ENCODE data around the gene MVB12B.

Gene MVB12B

GRCh38 chr9:126375386-126375785, 48.8 kb downstream of the MVB12B start:
- H3K9ac ChIP-seq (ENCODE audit: low read length), result no peak overlapping the region
- no peaks in the 10 kb centered on the region for H3K36me3 ChIP-seq (ENCODE audit: control insufficient read depth, insufficient read depth, low read length)
- H3K9me3 ChIP-seq (ENCODE audit: control insufficient read depth, low read length), result no peaks in the 10 kb centered on the region
- no peak overlapping the region for H3K4me3 ChIP-seq (ENCODE audit: low read length)
- H3K27me3 ChIP-seq (ENCODE audit: control insufficient read depth, insufficient read depth, low read length), result no peaks in the 10 kb centered on the region
- H3K4me1 ChIP-seq (ENCODE audit: control insufficient read depth, insufficient read depth, low read length), result no peaks in the 10 kb centered on the region

- H3K36me3 ChIP-seq (ENCODE audit: control insufficient read depth, insufficient read depth, low read length), result no peaks in the 10 kb centered on the region
- no peaks in the 10 kb centered on the region for H3K9me3 ChIP-seq (ENCODE audit: control insufficient read depth, low read length)
- H3K4me3 ChIP-seq (ENCODE audit: low read length), result no peak overlapping the region
- no peaks in the 10 kb centered on the region for H3K4me1 ChIP-seq (ENCODE audit: control insufficient read depth, insufficient read depth, low read length)
- H3K9ac ChIP-seq (ENCODE audit: low read length), result no peak overlapping the region
- no peaks in the 10 kb centered on the region for H3K27me3 ChIP-seq (ENCODE audit: control insufficient read depth, insufficient read depth, low read length)
Measured at GRCh38 chr9:126376311-126377175, 49.9 kb downstream of the MVB12B start.

GRCh38 chr9:126377176-126377509, 50.5 kb downstream of the MVB12B start:
- Histone ChIP-seq H3K27me3 (ENCODE audit: control insufficient read depth, insufficient read depth, low read length) (no peaks in the 10 kb centered on the region), H3K9me3 (ENCODE audit: control insufficient read depth, low read length) (no peaks in the 10 kb centered on the region), H3K9ac (ENCODE audit: low read length) (no peak overlapping the region), H3K4me1 (ENCODE audit: control insufficient read depth, insufficient read depth, low read length) (no peaks in the 10 kb centered on the region), H3K4me3 (ENCODE audit: low read length) (no peak overlapping the region), H3K36me3 (ENCODE audit: control insufficient read depth, insufficient read depth, low read length) (no peaks in the 10 kb centered on the region)

- Histone ChIP-seq H3K9me3 (ENCODE audit: control insufficient read depth, low read length) (no peaks in the 10 kb centered on the region), H3K27me3 (ENCODE audit: control insufficient read depth, insufficient read depth, low read length) (no peaks in the 10 kb centered on the region), H3K9ac (ENCODE audit: low read length) (no peak overlapping the region), H3K4me1 (ENCODE audit: control insufficient read depth, insufficient read depth, low read length) (no peaks in the 10 kb centered on the region), H3K4me3 (ENCODE audit: low read length) (no peak overlapping the region), H3K36me3 (ENCODE audit: control insufficient read depth, insufficient read depth, low read length) (no peaks in the 10 kb centered on the region)
Measured at GRCh38 chr9:126377536-126377935, 50.9 kb downstream of the MVB12B start.

DNA sequence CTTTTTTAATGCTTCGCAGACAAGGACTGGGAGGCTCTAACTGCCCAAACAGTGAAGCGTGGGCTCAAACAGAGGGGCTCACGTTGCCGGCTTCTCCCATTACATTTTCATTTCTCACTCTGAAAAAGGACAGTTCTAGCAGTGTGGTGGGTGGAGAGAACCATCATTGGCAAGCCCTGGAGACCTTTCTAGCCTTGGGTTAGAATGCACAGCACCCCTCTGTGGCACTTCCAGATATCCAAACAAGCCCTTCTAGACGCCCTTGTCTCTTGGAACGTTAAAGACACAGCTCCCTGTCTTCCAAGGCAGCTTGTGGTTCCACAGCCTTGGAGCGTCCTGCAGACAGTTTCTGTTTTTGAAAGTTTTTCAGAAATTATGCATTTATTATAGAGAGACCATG, 52.1 kb downstream of the MVB12B start:
- H3K36me3 ChIP-seq (ENCODE audit: control insufficient read depth, insufficient read depth, low read length), result no peaks in the 10 kb centered on the region
- no peak overlapping the region for H3K9ac ChIP-seq (ENCODE audit: low read length)
- H3K4me3 ChIP-seq (ENCODE audit: low read length), result no peak overlapping the region
- H3K9me3 ChIP-seq (ENCODE audit: control insufficient read depth, low read length), result no peaks in the 10 kb centered on the region
- H3K4me1 ChIP-seq (ENCODE audit: control insufficient read depth, insufficient read depth, low read length), result no peaks in the 10 kb centered on the region
- no peaks in the 10 kb centered on the region for H3K27me3 ChIP-seq (ENCODE audit: control insufficient read depth, insufficient read depth, low read length)

DNA sequence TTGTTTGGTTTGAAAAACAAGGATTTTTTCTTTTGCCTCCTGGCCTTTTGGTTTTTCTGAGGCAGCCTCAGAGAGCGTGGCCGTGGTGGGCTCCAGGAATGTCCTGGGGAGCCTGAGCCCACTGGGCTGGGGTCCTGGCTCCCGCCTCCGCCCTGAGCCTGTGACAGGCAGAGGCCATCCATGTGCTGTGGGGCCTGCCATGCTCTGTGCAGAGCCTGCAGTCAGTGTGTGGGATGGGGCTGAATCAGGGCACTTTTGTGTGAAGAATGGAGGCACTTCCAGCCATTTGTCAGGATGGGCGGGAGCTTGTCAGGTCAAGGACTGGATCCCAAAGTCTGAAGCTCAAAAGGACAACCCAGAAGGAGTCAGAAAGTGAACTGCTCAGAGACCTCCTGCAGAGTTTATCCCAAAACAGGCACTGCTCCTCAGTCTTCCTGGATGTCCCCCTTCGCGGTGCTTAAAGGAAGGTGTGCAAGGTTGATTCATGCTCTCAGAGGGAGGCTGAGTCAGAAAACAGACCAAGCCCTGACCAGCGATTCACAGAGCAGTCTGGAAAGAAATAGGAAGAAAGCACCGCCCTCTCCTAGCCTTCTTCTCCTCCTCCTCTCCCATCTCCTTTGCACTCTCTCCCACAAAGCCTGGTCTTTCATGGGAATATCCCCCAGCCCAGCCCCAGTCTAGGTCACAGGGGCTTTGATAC, 53.2 kb downstream of the MVB12B start:
- H3K4me1 ChIP-seq (ENCODE audit: control insufficient read depth, insufficient read depth, low read length), result no peaks in the 10 kb centered on the region
- no peak overlapping the region for H3K4me3 ChIP-seq (ENCODE audit: low read length)
- H3K9me3 ChIP-seq (ENCODE audit: control insufficient read depth, low read length), result no peaks in the 10 kb centered on the region
- no peaks in the 10 kb centered on the region for H3K36me3 ChIP-seq (ENCODE audit: control insufficient read depth, insufficient read depth, low read length)
- no peak overlapping the region for H3K9ac ChIP-seq (ENCODE audit: low read length)
- H3K27me3 ChIP-seq (ENCODE audit: control insufficient read depth, insufficient read depth, low read length), result no peaks in the 10 kb centered on the region

GRCh38 chr9:126380447-126380846, 53.8 kb downstream of the MVB12B start:
- H3K4me1 ChIP-seq (ENCODE audit: control insufficient read depth, insufficient read depth, low read length), result no peaks in the 10 kb centered on the region
- no peaks in the 10 kb centered on the region for H3K9me3 ChIP-seq (ENCODE audit: control insufficient read depth, low read length)
- H3K9ac ChIP-seq (ENCODE audit: low read length), result no peak overlapping the region
- H3K27me3 ChIP-seq (ENCODE audit: control insufficient read depth, insufficient read depth, low read length), result no peaks in the 10 kb centered on the region
- no peaks in the 10 kb centered on the region for H3K36me3 ChIP-seq (ENCODE audit: control insufficient read depth, insufficient read depth, low read length)
- no peak overlapping the region for H3K4me3 ChIP-seq (ENCODE audit: low read length)

GRCh38 chr9:126381195-126381594, 54.6 kb downstream of the MVB12B start:
- Histone ChIP-seq H3K27me3 (ENCODE audit: control insufficient read depth, insufficient read depth, low read length) (no peaks in the 10 kb centered on the region), H3K4me1 (ENCODE audit: control insufficient read depth, insufficient read depth, low read length) (no peaks in the 10 kb centered on the region), H3K9ac (ENCODE audit: low read length) (no peak overlapping the region), H3K9me3 (ENCODE audit: control insufficient read depth, low read length) (no peaks in the 10 kb centered on the region), H3K4me3 (ENCODE audit: low read length) (no peak overlapping the region), H3K36me3 (ENCODE audit: control insufficient read depth, insufficient read depth, low read length) (no peaks in the 10 kb centered on the region)

- Histone ChIP-seq H3K36me3 (ENCODE audit: control insufficient read depth, insufficient read depth, low read length) (no peaks in the 10 kb centered on the region), H3K9me3 (ENCODE audit: control insufficient read depth, low read length) (no peaks in the 10 kb centered on the region), H3K27me3 (ENCODE audit: control insufficient read depth, insufficient read depth, low read length) (no peaks in the 10 kb centered on the region), H3K9ac (ENCODE audit: low read length) (no peak overlapping the region), H3K4me3 (ENCODE audit: low read length) (no peak overlapping the region), H3K4me1 (ENCODE audit: control insufficient read depth, insufficient read depth, low read length) (no peaks in the 10 kb centered on the region)
Measured at GRCh38 chr9:126383406-126384046, 56.9 kb downstream of the MVB12B start.

DNA sequence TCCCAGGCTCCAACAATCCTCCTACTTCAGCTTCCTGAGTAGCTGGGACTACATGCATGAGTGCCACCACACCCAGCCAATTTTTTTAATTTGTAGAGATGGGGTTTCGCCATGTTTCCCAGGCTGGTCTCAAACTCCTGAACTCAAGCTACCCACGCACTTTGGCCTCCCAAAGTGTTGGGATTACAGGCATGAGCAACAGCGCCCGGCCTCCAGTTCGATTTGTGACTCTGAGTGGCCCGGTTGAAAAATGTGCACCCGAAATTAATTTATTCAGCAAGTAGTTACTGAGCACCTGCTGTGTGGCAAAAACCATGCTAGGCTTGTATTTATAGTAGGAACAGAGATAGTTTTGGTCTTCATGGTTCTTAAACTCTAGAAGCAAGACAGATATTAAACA, 58.3 kb downstream of the MVB12B start:
- Histone ChIP-seq H3K4me3 (ENCODE audit: low read length) (no peak overlapping the region), H3K9ac (ENCODE audit: low read length) (no peak overlapping the region), H3K36me3 (ENCODE audit: control insufficient read depth, insufficient read depth, low read length) (no peaks in the 10 kb centered on the region), H3K27me3 (ENCODE audit: control insufficient read depth, insufficient read depth, low read length) (no peaks in the 10 kb centered on the region), H3K9me3 (ENCODE audit: control insufficient read depth, low read length) (no peaks in the 10 kb centered on the region), H3K4me1 (ENCODE audit: control insufficient read depth, insufficient read depth, low read length) (no peaks in the 10 kb centered on the region)

DNA sequence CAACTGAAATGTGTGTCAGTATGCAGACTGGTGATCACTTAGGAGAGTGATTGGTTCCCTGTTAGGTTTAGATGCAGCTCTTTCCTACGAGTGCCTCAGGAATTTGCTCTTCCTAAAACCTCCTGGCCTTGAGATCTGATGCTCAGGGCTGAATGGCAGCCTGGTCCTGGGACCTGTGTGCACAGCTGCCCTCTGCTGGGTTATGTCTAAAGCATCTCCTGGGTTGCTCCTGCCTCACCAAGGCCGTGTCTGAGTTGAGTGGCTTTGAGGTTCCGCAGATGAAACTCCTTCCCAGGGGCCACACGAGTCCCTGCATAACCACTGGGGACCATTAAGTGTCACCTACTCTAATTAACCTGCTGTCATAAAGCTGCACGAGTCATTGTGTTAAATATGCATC, 59.5 kb downstream of the MVB12B start:
- Histone ChIP-seq H3K4me1 (ENCODE audit: control insufficient read depth, insufficient read depth, low read length) (no peaks in the 10 kb centered on the region), H3K36me3 (ENCODE audit: control insufficient read depth, insufficient read depth, low read length) (no peaks in the 10 kb centered on the region), H3K4me3 (ENCODE audit: low read length) (no peak overlapping the region), H3K27me3 (ENCODE audit: control insufficient read depth, insufficient read depth, low read length) (no peaks in the 10 kb centered on the region), H3K9ac (ENCODE audit: low read length) (no peak overlapping the region), H3K9me3 (ENCODE audit: control insufficient read depth, low read length) (no peaks in the 10 kb centered on the region)

DNA sequence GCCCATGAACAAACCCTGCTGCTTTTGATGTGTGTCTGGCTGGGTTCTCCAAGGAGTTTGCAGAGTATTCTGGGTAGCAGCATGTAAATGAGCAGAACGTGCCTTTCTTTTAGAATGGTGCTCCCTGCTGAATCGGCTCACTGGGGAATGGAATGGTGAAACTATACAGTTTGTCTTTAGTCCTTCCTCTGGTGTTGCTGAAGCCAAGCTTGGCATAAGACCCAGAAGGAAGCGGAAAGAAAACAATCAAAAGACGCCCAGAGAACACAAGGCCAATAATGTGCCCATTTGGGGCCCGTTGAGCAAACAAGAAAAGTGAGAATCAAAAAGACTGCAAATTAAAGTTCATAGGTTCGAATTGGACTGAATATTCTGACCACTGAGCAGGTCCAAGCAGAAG, 60.1 kb downstream of the MVB12B start:
- Histone ChIP-seq H3K4me1 (ENCODE audit: control insufficient read depth, insufficient read depth, low read length) (no peaks in the 10 kb centered on the region), H3K27me3 (ENCODE audit: control insufficient read depth, insufficient read depth, low read length) (no peaks in the 10 kb centered on the region), H3K9me3 (ENCODE audit: control insufficient read depth, low read length) (no peaks in the 10 kb centered on the region), H3K4me3 (ENCODE audit: low read length) (no peak overlapping the region), H3K9ac (ENCODE audit: low read length) (no peak overlapping the region), H3K36me3 (ENCODE audit: control insufficient read depth, insufficient read depth, low read length) (no peaks in the 10 kb centered on the region)
